ENCODE measurements around the gene SLC35G2.
"Not testable (repeated sequence)": the region's sequence is repeated elsewhere in the genome, so short reads cannot be mapped to it uniquely, and the experiment has no call there.

Gene SLC35G2

DNA sequence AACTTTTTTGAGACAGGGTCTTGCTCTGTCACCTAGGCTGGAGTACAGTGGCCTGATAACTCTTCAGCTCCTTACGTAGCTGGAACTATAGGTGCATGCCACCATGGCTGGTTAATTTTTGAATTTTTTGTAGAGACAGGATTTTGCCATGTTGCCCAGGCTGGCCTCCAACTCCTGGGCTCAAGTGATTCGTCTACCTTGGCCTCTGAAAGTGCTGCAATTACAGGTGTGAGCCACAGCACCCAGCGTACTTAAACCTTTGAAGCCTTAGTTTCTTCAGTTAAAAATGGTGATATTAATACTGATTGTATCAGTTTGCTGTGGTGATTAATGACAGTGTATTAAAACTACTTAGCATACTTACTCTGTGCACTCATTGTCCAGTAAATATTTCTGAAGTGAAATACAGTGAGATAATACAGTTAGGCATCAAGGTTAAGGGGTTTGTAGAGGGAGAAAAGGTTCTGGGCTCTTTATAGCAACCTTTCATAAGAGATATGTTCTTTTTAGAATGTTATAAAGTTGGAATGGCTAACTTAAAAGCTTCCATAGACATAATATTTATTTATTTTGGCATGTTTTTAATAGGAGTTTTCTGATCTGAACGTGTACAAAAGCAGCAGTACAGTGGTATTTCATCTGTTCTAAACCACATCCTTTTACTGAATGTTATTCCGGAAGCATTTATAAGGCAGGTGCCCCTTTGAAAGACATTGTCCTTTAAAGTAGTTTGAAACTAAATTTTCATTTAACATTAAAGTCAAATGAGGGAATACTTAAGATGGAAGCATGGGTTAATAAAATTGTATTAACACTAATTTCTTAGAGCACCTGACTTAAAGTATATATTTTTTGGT, 66.7 kb downstream of the SLC35G2 start:
- DNase-seq (ENCODE audit: extremely low read depth in 1 of 2, low read depth in 1 of 2) = no peak

DNA sequence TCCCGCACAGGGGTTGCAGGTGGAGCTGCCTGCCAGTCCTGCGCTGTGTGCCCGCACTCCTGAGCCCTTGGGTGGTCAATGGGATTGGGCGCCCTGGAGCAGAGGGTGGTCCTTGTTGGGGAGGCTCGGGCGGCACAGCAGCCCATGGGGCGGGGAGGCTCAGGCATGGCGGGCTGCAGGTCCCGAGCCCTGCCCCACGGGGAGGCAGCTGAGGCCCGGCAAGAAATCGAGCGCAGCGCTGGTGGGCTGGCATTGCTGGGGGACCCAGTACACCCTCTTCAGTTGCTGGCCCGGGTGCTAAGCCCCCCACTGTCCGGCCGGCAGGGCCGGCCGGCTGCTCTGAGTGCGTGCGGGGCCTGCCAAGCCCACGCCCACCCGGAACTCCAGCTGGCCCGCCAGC, 71.0 kb downstream of the SLC35G2 start:
- no peak for DNase-seq (ENCODE audit: extremely low read depth in 1 of 2, low read depth in 1 of 2)

DNA sequence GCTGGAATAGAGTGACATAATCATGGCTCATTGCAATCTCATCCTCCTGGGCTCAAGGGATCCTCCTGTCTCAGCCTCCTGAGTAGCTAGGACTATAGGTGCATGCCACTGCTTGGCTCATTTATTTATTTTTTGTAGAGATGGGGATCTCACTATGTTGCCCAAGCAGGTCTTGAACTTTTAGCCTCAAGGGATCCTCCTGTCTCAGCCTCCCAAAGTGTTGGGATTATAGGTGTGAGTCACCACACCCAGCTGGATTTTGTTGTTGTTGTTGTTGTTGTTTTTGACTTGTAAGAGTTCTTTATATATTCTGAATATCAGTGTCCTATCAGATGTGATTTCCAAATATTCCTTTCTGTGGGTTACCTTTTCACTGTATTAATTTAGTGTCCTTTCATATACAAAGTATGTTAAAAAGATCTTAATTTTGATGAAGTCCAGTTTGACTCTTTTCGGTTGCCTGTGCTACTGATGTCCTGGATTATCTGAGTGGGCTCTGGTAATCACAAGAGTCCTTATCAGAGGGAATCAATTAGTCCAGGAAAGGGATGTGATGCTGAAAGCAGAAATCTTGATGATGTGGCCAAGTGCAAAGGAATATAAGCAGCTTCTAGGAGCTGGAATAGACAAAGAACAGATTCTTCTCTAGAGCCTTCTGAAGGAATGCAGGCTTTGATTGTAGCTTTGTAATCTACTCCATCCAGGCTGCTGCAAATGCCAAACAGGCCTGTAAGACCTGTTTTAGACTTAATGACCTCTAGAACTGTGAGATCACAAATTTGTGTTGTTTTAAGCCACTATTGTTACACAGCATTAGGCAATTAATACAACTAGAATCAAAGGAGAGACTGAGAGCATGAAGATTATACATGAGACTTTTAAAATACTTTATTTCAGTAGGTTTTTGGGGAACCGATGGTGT, 73.3 kb downstream of the SLC35G2 start:
- no peak for DNase-seq (ENCODE audit: extremely low read depth in 1 of 2, low read depth in 1 of 2)

DNA sequence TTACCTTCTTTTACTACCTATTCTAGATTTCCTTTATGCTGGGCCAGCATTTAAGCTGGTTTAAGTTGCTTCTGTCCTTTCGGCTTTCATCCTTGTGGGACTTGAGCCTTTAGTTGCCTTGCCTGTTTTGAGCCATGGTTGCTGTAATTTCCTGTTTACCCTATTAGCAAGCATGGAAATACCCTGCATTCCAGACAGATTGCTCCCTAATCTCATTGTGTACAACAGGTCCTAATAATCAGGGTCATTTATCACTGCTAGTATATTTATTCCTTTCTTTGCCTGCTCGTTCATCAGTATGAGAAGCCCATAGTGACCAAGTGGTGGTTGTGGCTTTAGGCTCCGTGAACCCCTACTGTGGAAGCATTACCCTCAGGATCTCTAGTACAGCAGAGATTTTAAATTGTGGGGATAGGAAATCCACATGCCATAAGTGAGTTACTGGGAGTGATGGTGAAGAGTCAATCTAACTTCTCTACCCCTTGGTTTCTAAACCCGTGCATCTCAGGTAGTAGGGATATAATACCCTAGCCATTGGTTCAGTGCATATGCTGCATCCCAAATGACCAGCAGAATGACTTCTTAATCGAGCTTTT, 75.0 kb downstream of the SLC35G2 start:
- DNase-seq (ENCODE audit: extremely low read depth in 1 of 2, low read depth in 1 of 2) = no peak

DNA sequence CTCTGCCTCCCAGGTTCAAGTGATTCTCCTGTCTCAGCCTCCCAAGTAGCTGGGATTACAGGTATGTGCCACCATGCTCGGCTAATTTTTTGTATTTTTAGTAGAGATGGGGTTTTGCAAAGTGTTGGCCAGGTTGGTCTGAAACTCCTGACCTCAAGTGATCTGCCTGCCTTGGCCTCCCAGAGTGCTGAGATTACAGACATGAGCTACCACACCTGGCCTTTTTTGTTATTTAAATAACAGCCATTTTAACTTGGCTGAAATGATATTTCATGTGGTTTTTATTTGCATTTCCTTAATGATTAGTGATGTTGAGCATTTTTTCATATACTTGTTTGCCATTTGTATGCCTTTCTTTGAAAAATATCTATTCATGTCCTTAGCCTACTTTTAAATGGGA, 78.2 kb downstream of the SLC35G2 start:
- not testable (repeated sequence) for DNase-seq (ENCODE audit: extremely low read depth in 1 of 2, low read depth in 1 of 2)

DNA sequence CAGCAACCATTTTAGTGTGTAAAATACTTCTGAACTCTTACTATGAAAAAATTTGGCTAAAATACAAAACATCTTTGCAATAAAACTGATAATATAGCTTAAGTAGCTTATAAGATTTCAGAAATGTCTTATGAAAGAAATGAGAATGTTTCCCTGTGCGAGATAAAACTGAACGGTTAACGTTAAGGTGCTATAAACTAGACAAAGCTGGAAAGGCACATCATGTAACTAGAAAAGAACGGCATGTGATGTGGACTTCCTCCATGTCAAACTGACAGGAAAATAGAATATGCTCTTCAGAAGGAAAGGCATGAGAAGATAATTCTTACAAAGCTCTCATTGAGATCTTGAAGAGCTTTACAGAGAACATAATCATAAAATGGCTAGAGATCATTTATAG, 79.6 kb downstream of the SLC35G2 start:
- DNase-seq (ENCODE audit: extremely low read depth in 1 of 2, low read depth in 1 of 2) = no peak

DNA sequence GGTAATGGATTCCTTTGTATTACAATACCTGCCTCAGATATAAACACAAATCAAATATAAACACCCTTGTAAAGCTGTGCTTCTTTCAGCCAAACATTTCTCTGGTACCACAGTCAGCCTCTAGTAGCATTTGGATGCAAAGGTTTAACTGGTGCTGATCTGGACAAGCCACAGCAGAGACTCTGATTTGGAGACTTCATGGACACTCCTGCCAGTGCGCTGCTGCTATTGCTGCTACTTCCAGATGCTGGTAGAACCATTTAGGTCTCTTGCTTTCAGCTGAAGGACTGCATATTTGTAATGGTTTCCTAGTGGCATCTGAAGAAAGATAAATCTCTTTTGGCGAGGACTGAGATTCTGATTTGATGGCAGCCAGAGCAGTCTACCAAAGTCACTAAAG, 80.0 kb downstream of the SLC35G2 start:
- no peak for DNase-seq (ENCODE audit: extremely low read depth in 1 of 2, low read depth in 1 of 2)

DNA sequence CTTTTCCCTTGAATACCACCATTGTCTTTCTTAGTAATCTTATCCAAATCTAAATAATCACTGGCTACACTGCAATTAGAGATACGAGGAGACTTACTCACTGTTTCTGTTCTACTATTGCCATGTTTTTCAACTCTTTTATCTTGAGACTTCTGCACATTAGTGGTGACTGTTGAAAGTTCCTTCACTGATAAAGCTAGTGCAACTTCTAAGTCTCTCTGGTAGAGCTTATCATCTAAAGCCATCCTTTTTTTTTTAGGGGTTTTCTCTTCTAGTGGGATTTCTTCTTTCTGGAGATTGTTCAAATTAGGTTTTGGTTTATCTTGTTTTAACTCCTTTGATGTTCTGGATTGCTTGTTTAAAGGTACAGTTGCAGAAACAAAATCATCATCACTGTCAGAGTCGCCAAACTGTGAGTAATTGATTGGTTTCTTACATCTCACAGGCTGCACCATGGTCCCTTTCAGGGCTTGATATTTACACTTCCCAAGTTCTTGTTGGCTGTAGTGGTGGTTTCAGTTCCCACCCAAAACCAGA, 80.8 kb downstream of the SLC35G2 start:
- DNase-seq (ENCODE audit: extremely low read depth in 1 of 2, low read depth in 1 of 2) = no peak

DNA sequence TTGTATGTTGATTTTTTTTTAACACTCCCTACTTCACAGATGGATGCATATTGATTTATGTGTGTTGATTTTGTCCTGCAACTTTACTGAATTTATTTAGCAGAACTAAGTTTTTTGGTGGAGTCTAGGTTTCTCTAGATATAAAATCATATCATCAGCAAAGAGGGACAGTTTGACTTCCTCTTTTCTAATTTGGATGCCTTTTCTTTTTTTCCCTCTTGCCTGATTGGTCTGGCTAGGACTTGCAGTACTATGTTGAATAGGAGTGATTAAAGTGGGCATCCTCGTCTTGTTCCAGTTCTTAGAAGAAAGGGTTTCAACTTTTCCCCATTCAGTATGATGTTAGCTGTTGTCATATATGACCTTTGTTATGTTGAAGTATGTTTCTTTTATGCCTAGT, 81.8 kb downstream of the SLC35G2 start:
- DNase-seq (ENCODE audit: extremely low read depth in 1 of 2, low read depth in 1 of 2) = not testable (repeated sequence)

DNA sequence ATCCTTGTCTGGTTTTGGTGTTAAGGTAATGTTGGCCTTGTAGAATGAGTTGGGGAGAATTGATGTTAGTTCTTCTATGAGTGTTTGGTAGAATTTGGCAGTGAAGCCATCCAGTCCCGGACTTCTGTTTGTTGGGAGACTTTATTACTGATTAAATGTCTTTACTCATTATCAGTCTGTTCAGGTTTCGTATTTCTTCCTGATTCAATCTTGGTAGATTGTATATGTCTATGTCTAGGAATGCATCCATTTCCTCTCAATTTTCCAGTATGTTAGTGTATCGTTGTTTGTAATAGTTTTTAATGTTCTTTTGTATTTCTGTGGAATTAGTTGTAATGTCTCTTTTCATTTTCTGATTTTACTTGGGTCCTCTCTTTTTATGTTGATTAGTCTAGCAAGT, 82.5 kb downstream of the SLC35G2 start:
- DNase-seq (ENCODE audit: extremely low read depth in 1 of 2, low read depth in 1 of 2) = no peak

DNA sequence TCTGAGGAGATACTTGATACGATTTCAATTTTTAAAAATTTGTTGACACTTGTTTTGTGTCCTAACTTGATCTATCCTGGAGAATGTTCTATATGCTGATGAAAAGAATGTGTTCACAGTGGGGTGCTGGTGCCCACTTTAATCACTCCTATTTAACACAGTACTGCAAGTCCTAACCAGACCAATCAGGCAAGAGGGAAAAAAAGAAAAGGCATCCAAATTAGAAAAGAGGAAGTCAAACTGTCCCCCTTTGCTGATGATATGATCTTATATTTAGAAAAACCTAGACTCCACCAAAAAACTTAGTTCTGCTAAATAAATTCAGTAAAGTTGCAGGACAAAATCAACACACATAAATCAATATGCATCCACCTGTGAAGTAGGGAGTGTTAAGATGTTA, 83.6 kb downstream of the SLC35G2 start:
- not testable (repeated sequence) for DNase-seq (ENCODE audit: extremely low read depth in 1 of 2, low read depth in 1 of 2)

DNA sequence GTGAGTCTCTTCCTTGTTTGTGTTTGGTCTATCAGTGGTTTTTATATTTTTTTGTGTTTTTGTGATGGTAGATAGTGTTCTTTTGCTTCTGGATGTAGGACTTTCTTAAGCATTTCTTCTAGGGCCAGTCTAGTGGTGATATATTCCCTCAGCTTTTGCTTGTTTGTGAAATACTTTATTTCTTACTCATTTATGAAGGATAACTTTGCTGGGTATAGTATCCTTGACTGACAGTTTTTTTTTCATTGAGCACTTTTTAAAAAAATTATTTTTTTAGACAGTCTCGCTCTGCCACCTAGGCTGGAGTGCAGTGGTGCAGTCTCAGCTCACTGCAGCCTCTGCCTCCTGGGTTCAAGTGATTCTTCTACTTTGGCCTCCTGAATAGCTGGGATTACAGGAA, 85.0 kb downstream of the SLC35G2 start:
- DNase-seq (ENCODE audit: extremely low read depth in 1 of 2, low read depth in 1 of 2) = no peak

DNA sequence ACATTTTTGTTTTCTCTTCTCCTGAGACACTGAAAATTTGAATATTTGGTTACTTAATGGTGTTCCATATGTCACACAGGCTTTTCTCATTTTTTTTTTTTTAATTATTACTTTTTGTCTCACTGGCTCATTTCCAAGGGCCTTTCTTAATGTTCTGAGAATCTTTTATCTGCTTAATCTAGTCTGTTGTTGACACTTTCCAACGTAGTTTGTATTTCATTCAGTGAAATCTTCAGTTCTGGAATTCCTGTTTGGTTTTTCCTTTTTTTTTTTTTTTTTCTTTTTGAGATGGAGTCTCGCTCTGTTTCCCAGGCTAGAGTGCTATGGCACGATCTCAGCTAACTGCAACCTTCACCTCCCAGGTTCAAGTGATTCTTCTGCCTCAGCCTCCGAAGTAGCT, 85.8 kb downstream of the SLC35G2 start:
- DNase-seq (ENCODE audit: extremely low read depth in 1 of 2, low read depth in 1 of 2) = no peak

All from stimulated activated CD8-positive, alpha-beta memory T cell treated with anti-CD3 and anti-CD28 coated beads, Interleukin-7, amount 100 ng/mL, for 48 hours (primary cell).